ENCODE measurements around the gene MSL1.

Gene MSL1, protein sequence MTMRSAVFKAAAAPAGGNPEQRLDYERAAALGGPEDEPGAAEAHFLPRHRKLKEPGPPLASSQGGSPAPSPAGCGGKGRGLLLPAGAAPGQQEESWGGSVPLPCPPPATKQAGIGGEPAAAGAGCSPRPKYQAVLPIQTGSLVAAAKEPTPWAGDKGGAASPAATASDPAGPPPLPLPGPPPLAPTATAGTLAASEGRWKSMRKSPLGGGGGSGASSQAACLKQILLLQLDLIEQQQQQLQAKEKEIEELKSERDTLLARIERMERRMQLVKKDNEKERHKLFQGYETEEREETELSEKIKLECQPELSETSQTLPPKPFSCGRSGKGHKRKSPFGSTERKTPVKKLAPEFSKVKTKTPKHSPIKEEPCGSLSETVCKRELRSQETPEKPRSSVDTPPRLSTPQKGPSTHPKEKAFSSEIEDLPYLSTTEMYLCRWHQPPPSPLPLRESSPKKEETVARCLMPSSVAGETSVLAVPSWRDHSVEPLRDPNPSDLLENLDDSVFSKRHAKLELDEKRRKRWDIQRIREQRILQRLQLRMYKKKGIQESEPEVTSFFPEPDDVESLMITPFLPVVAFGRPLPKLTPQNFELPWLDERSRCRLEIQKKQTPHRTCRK

DNA sequence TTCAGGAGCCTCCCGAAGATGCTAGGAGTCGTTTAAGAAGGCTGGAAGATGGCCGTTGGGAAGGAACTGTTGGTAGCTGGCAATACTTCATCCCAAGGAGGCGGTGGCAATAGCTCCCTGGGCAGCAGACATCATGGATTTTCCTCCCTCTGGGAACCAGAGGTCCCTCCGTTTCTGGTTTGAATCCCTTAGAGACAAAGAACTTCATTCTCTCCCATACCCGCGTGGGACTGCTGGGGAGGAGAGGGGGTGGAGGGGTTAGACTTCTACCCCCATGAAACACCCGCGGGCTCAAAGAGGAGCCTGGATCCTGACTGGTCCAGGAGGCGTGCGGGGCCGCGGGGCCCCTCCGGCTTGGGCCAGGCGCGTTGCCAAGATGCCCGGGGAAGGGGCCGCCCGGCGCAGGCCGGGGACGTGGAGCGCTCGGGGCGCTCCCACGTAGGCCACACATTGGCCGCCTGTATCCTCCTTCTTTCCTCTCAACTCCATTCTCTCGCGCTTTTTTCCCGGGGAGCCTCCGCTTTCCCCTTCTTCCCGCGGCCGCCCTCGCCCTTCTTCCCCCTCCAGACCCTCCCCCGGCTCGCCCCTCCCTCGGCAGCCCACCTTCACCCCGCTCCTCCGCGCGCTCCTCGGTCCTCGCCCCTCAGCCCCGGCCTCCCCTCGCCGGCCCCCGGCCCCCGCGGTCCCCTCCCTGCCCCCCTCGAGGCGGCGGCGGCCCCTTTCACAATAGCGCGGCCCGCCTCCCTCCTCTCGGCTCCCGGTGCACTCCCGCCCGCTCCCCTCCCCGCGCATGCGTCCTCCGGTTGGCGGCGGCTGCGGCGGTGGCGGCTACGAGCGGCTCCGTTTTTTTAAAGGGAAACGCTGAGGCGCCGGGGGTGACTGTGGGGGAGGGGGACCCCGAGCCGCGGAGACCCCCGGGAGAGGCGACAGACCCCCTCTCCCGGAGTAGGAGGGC is at the start of gene MSL1:
Gene MSL1, plus strand, starts transcription at position 791 of the 955 bp plus-strand sequence. CDS start 642 bp downstream, outside the sequence.
- in situ Hi-C loops (cut with MboI; ENCODE audit: low pct_unique_long_range_greater_than_20kb, low sequenced_read_pairs, unreplicated experiment) = no loop called here
- TF ChIP-seq, protein P1, sequence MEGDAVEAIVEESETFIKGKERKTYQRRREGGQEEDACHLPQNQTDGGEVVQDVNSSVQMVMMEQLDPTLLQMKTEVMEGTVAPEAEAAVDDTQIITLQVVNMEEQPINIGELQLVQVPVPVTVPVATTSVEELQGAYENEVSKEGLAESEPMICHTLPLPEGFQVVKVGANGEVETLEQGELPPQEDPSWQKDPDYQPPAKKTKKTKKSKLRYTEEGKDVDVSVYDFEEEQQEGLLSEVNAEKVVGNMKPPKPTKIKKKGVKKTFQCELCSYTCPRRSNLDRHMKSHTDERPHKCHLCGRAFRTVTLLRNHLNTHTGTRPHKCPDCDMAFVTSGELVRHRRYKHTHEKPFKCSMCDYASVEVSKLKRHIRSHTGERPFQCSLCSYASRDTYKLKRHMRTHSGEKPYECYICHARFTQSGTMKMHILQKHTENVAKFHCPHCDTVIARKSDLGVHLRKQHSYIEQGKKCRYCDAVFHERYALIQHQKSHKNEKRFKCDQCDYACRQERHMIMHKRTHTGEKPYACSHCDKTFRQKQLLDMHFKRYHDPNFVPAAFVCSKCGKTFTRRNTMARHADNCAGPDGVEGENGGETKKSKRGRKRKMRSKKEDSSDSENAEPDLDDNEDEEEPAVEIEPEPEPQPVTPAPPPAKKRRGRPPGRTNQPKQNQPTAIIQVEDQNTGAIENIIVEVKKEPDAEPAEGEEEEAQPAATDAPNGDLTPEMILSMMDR (IDR thresholded peaks at IDR 0.05; ENCODE audit: extremely low read depth, insufficient read depth, missing control alignments) = no peak
- DNase-seq (ENCODE audit: low spot score) = peak; percentile 97

DNA sequence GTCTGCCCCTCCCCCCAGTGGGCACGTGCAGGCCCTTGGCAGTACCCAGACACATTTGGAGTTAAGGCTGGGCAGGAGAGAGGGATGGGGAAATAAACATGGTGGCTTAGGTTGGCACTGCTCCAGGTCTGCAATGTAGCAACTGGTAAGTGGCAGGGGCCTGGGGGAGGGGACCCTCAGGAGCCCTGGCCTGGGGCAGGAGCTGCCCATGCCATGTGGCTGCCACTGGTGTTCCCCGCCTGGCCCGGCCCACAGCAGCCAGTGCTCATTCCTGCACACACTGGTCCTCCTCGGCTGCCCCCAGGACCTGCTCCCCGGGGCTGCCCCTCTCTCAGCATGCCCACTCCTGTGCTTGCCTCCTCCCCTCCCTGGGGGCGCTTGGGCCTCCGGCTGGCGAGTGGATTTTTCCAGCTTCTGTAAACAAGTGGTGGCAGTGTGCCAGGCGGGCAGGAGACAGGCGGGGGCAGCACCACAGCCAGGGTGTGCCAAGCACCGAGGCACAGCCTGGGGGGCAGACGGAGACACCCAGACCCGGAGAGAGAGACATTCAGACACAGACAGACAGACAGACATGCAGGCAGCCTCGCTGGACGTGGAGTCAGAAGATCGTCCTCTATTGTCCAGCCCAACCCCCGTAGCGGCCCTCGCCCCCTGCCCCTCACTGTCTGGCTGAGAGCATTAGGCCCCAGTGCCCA is 49.6 kb upstream of the MSL1 start:
- in situ Hi-C loops (cut with MboI; ENCODE audit: low pct_unique_long_range_greater_than_20kb, low sequenced_read_pairs, unreplicated experiment) = no loop called here
- TF ChIP-seq, protein P1 (IDR thresholded peaks at IDR 0.05; ENCODE audit: extremely low read depth, insufficient read depth, missing control alignments) = no peak
- DNase-seq (ENCODE audit: low spot score) = no peak

DNA sequence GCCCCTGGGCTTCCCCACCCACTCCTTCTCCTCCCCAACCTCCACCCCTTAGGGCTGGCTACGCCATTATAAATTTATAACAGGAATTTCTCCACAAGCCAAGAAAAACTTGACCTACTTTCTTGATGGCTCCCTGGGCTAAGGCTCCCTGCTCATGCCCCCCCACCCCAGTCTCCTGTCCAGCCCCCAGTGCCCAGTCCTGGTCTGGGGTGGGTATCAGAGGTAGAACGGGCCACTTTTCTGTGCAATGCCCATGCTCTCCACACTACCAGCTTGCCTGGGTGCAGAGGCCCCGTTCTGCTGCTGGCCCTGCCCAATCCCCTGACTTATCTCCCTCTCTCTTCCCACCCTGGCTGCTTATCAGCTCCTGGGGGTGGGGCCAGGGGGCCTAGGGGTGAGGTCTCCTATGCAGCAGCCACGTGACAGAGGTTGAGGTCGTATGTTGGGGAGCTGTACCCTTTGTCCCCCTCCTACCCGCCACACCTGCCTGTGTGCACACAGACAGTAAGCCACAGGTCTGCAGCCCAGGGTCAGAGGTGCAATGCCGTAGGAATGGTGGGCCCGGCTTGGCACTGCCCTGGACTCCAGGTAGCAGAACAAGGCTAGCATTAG is 48.9 kb upstream of the MSL1 start:
- in situ Hi-C loops (cut with MboI; ENCODE audit: low pct_unique_long_range_greater_than_20kb, low sequenced_read_pairs, unreplicated experiment) = no loop called here

DNA sequence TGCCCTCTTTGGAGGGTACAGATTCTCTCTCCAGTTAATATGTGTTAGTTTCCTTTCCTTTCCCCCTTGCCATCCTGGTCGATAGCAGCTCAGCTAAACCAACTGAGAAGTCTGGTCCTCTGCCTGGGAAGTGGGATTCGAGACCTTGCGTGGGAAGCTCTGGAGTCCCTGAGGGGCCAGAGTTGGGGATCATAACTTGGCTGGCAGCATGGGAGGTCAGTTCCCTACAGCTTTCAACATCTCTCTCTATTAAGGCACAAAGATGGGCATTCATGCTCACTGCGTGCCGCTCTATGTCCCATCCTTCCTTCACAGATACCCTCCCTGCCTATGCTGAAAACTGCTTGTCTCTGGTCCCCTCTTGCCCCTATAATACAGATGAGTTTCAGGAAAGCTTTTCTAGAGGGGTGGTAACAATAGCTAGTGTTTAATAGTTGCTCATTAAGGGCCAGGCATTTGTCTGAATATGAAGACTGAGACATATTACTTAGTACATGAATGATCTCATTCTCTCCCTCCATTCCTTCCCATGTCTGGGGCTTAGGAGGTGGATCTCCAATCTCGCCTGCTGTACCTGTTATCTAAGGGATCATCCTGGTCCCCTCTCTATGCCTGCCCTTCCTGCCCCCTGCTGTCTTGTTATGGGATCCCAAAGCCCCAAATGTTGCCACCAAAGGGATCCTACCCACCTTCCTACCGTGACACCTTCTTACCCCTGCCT is 48.2 kb upstream of the MSL1 start:
- TF ChIP-seq, protein P1 (IDR thresholded peaks at IDR 0.05; ENCODE audit: extremely low read depth, insufficient read depth, missing control alignments) = no peak
- no peak for DNase-seq (ENCODE audit: low spot score)
- in situ Hi-C loops (cut with MboI; ENCODE audit: low pct_unique_long_range_greater_than_20kb, low sequenced_read_pairs, unreplicated experiment) = no loop called here

More for the DNA sequence above, 48.9 kb upstream of the MSL1 start:
- DNase-seq (ENCODE audit: low spot score) = no peak
- TF ChIP-seq, protein P1 (IDR thresholded peaks at IDR 0.05; ENCODE audit: extremely low read depth, insufficient read depth, missing control alignments) = no peak

DNA sequence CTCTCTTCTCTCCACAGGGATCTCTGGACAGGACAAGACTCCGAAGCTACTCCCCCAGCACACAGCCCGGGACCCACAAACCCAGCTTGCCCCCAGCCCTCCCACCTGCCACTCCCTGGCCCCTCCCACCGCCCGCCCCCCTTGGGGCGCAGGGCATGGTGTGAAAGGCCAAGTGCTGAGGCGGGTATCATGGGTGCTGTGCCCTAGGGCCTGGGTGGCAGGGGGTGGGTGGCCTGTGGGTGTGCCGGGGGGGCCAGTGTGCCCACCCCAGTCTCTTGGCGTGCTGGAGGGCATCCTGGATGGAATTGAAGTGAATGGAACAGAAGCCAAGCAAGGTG is 47.6 kb upstream of the MSL1 start:
- in situ Hi-C loops (cut with MboI; ENCODE audit: low pct_unique_long_range_greater_than_20kb, low sequenced_read_pairs, unreplicated experiment) = no loop called here
- DNase-seq (ENCODE audit: low spot score) = no peak
- TF ChIP-seq, protein P1 (IDR thresholded peaks at IDR 0.05; ENCODE audit: extremely low read depth, insufficient read depth, missing control alignments) = no peak
